HG03175 (cell line): Measurements from ENCODE around the gene AFF2.

Experiments
- ATAC-seq: cut with Tn5 transposase; IDR thresholded peaks from one replicate; pipeline ENCODE4 v1.9.1; 2021; ENCODE audit warnings: mild to moderate bottlenecking, moderate library complexity; ENCODE audit not compliant: unreplicated experiment

AFF2 gene

GRCh38 chrX:148713981-148714380 lies 213.6 kb downstream of the AFF2 start:
- no peak for ATAC-seq

DNA sequence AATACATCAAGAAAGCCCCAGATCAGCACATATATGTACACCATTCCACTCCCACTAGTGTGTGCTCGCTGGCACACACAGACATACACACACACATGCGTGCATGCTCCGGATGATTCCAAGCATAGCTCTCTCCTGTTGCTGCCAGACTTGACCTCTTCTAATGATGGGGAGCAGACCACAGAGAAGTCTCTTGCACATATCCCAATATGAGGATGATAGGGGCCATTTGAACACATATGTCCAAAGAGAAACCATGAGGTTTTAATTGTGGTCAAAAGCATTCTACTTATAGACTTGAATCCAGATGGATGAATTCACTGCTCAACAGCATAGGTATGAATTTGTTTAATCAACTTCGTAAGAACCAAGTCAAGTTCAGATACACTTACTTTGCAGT lies 214.9 kb downstream of the AFF2 start:
- ATAC-seq = no peak

GRCh38 chrX:148722966-148723365 lies 222.5 kb downstream of the AFF2 start:
- ATAC-seq = no peak

DNA sequence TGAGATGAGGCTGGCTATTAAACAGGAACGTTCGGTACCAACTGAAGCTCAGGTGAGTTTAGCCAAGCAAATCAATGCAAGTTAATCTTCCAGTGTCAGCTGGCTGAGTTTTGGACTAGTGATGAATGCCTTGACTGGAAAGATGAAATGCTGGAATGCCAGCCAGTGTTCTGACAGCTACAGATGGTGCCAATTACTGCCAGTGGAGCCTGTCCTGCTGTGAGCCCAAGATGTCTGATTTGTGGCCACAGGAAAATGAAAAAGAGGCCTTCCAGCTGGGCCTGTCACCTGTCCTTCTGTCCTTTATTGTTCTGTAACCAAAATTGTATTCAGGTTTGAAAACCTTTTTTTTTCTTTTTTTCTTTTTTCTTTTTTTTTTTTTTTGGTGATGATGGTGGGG lies 223.1 kb downstream of the AFF2 start:
- ATAC-seq = no peak

- ATAC-seq = no peak
Observed at GRCh38 chrX:148728901-148729300, 228.5 kb downstream of the AFF2 start.

DNA sequence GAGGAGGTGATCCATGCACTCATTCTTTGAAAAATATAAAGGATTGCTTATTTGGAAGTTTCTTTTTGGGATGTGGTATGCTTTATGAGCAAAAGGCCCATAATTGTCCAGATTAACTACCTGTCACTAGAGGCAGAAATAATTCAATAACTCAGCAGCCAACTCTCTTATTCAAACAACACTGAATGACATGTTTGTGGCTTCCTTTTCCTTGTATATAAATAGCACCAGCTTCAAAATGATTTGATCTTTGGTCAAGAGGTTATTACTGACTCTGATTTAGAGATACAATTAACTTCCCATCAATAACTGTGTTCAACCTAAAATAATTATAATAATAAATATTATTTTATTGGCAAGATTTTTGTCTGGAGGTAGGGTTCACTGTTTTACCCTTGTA lies 232.3 kb downstream of the AFF2 start:
- ATAC-seq = no peak

- no peak for ATAC-seq
Observed at GRCh38 chrX:148741441-148741840, 241.0 kb downstream of the AFF2 start.

DNA sequence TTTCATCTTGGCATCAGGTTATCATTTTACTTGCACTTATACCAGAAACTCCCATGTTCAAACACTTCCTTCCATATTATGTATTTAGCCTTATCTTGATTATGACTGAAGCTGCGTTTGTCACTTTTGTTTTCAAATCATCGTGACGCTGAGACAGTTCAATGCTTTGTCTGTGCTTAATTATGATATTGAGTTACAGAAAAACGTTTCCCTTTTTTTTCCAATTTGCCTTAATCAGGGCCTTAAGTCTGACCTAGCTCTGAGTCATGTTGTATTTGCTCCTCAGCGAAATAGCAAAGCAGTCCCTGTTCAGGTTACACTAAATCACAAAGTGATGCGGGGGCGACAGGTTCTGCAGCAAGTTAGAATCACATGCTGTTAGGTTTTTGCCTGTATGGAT lies 254.7 kb downstream of the AFF2 start:
- ATAC-seq = no peak

DNA sequence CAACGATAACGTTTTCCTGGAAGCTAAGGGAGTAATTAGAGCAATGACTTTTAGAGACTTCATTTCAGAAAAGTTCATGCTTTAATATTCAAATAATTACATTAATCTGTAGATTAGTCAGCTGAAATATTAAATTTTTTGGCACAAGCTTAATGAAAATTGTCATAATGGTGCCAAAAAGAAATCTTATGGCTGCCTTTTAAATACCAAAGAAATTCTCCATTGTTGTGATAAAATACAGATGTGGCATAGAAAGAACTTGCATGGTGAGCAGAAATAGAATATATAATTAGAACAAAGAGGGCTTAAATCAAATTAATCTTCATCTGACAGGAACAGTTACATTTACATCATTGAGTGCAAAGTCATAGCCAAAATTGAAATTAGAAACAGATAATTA lies 263.5 kb downstream of the AFF2 start:
- no peak for ATAC-seq

GRCh38 chrX:148768296-148768695 lies 267.9 kb downstream of the AFF2 start:
- ATAC-seq = no peak

- ATAC-seq = no peak
Observed at GRCh38 chrX:148771440-148771839, 271.0 kb downstream of the AFF2 start.

GRCh38 chrX:148774276-148774675 lies 273.9 kb downstream of the AFF2 start:
- no peak for ATAC-seq

DNA sequence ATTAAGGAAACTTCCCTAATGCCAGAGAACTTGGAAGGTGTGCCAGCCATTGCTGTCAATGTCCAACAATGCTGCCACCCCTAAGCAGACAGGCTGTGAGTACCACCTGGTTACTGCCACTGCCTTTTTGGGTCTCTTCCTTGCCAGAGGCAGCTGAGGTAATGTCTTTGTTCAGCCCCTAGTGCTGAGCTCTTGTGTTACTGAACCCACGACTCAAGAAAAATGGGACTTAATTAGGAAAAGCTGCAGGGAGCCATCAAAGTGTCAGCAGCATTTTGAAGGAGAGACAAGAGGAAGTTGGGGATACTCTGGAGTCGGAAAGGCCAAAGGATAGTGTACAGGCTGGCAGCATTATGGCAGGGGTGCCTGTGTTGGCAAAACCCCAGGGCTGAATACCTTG lies 283.7 kb downstream of the AFF2 start:
- ATAC-seq = no peak

GRCh38 chrX:148784856-148785255 lies 284.4 kb downstream of the AFF2 start:
- ATAC-seq = no peak

- no peak for ATAC-seq
Observed at GRCh38 chrX:148785256-148785655, 284.8 kb downstream of the AFF2 start.

- ATAC-seq = no peak
Observed at GRCh38 chrX:148788449-148788848, 288.0 kb downstream of the AFF2 start.

DNA sequence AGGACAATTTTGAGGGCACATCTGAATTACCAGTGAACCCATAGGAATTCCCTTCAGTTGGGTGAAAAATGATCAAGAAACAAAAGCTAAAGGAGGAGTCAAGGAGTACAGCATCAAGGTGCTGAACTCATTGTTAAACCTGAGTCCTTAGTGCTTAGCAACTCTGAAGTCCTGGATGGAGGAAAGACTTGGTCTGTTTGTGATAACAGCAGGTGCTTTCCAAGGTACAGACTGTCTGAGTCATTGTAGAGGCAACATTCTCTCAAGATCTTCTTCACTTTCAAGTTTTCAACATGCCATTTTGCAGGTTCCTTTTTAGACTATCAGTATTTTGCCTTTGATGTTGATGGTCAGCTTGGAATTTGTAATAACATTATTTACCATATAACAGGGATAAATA lies 293.9 kb downstream of the AFF2 start:
- ATAC-seq = no peak

DNA sequence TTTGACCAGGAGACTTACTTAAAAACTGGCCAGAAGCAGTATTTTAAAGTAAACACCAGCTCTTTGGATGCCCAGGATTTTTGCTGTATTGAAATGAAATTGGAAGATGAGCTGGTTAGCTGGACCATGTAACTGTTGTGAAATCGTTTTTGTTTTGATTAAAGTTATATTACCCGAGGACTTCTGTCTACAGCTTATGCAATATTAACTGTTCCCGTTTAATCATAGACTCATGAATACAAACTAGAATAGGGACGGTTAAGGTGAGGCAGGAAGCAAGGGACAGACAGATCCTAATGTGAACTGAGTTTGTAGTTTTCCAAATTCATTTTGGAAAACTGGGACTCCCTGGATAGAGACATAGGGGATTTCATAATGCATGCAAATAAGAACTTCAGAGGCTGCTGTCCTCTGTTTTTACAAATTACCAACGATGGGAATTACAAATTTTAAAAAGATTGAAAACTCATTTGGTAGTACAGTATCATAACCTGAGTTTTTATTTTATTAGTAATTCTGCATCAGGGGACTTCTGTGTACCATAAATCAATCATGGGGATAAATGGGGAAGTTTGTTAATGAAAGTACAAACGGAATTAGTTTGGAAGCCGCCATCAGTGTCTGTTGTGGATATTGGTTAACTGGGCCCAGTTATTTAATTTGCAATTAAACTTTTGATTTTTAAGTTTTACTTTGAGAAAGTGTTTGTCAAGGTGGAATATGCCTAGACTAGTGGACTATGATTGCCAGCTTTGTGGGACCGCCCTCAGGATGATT lies 304.4 kb downstream of the AFF2 start:
- ATAC-seq = no peak

DNA sequence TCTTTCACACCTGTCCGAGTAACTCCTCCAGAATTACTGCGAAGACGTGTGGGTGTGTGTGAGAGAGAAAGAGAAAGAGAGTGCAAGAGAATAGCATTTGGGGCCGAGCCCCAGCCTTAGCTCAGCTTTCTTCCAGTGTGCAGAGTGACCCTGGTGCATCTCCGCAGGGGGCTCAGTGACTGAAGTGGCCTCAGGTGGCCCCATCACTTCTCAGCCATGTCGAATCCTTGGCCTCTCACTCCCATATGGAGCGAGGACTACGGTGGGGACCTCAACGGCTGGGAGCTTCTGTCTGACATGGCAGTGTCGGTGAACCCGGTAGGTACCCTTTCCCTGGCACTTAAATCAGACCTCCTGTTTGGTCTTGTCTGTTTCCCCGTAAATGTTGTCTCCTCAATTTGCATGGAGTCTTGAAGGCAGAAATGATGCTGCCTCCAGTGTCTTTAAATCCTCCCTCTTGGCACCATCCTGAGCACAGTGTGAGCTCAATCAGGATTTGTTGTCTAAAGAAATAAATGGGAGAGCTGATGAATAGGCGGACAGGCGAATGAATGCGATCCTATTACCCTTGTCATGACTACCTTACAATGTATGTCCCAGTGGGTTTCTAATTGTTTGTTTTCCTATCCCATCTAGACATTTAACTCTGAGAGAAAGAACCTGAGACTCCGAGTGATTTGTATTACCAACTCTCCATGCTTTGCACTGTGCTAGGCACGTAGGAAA lies 305.9 kb downstream of the AFF2 start:
- ATAC-seq = no peak

DNA sequence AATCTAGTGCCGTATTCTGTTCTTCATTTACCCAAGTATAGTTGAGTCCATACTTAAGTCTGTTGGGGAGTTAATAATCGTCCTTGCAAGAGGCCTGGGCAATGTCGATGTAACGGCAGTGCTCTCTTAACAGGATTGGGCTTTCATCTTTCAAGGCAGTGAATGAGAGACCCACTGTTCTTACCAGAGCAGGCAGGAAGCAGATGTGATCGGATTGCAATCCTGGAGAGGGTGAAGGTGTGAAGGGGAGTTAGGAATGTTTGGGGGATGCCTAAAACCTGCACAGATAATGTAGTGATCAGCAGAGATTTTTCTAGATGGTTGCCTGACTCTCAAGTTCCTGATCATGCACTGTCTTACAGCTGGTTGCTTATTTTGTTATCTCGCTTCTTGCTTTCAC lies 308.4 kb downstream of the AFF2 start:
- no peak for ATAC-seq

DNA sequence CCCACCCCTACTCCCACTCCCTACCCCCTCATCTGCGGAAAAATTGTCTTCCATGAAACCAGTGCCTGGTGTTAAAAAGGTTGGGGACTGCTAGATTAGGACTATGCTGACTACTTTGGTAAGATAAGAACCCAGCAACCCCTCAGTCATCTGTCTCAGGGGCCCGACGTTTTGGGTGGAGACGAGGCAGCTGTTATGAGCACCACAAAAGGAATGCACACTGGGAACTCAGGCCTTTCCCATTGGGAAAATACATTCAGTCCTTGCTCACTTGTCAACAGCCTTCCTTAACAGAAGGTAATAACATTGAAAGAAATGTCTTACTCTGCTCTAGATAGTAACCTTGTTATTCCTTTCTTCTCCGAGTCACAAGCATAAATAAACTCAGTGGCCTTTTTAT lies 310.8 kb downstream of the AFF2 start:
- ATAC-seq = no peak

- ATAC-seq = no peak
Observed at GRCh38 chrX:148813422-148813821, 313.0 kb downstream of the AFF2 start.

DNA sequence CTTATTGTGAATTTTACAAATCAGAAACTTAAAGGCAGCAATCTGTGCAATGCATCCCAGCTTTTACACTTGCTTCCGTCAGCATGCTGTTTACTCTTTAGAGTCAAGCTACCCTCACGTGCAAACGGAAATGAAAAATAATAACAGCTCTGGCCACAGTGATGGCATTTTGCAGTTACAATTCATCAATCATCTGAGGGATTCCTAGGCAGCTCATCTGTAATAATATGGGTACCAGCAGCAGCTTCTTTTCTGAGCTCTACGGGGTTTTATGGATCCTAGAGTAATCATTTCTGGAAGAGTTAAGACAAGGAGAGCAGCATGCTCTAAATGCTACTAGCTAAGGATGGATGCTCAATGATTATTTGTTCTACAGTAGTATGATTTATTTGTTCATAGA lies 313.6 kb downstream of the AFF2 start:
- no peak for ATAC-seq
